ENCODE data around the gene GPR161. TPM values are rescaled to one million over a fixed set of nuclear protein-coding genes. Genes with fewer than 3 reads are reported as not detected.

The GPR161 gene
- total RNA-seq, 1 donor from 2014 or later, result 21.9 TPM

DNA sequence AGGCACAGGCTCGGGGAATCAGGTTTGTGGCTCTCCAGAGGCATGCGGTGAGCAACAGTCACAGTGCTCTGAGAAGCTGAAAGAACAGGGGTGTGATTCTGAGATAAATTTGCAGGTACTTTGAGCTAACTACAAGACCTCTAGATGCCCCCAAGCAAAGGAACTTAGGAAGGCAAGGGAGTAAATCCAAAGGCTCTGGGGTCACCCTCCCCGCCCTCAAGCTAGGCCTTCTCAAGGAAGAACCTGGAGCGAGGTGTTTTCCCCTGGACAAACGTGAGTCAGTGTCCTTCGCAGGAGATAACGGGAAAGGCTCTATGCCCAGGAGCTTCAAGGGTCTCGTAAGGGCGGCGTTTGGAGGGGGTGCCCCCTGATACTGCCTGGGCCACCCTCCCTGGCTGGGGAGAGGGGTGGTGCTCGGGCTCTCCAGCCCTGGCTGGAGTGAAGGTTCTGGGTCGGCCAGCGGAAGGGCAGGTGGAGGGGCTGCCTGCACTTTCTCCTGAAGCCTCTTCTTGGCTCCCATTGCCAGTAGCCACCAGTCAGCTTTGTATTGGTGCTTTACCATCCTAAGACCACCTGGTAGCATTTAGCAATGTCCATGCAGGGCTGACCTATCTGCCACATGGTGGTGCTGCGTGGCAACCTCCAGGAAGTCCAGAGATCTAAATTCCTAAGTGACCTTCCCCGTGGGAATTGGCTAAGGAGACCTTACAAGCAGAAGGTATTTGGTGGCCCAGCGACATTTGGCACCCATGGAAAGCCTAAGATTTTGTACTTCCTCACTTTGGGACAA is 44.0 kb downstream of the GPR161 start:
- H3K36me3 ChIP-seq (ENCODE audit: insufficient read depth, low read length), result no peaks in the 10 kb centered on the region
- peaks cover 3% of the 10 kb centered on the region for H3K4me1 Mint-ChIP-seq (ENCODE audit: low read depth, unreplicated experiment)
- peaks cover 19% of the 10 kb centered on the region for H3K36me3 Mint-ChIP-seq (ENCODE audit: low read depth, unreplicated experiment)
- H3K27me3 ChIP-seq (ENCODE audit: insufficient read depth, low read length), result no peaks in the 10 kb centered on the region
- H3K9me3 ChIP-seq (ENCODE audit: insufficient read depth, low read depth, low read length), result no peaks in the 10 kb centered on the region
- H2AFZ ChIP-seq (ENCODE audit: low read depth, low read length), result no peak overlapping the region
- no peaks in the 10 kb centered on the region for H3K79me2 ChIP-seq (ENCODE audit: insufficient read depth, low read length)
- H3K4me1 ChIP-seq (ENCODE audit: insufficient read depth, low read length), result no peaks in the 10 kb centered on the region
- no peak overlapping the region for H3K9ac ChIP-seq (ENCODE audit: low read length)
- H3K9me3 Mint-ChIP-seq (ENCODE audit: unreplicated experiment), result no peaks in the 10 kb centered on the region
- no peak for FAIRE-seq
- no peak overlapping the region for H3K27ac Mint-ChIP-seq (ENCODE audit: unreplicated experiment)
- TF ChIP-seq EZH2 (IDR thresholded peaks at IDR 0.05; ENCODE audit: insufficient read depth, low read length), result no peak
- TF ChIP-seq, protein P1, sequence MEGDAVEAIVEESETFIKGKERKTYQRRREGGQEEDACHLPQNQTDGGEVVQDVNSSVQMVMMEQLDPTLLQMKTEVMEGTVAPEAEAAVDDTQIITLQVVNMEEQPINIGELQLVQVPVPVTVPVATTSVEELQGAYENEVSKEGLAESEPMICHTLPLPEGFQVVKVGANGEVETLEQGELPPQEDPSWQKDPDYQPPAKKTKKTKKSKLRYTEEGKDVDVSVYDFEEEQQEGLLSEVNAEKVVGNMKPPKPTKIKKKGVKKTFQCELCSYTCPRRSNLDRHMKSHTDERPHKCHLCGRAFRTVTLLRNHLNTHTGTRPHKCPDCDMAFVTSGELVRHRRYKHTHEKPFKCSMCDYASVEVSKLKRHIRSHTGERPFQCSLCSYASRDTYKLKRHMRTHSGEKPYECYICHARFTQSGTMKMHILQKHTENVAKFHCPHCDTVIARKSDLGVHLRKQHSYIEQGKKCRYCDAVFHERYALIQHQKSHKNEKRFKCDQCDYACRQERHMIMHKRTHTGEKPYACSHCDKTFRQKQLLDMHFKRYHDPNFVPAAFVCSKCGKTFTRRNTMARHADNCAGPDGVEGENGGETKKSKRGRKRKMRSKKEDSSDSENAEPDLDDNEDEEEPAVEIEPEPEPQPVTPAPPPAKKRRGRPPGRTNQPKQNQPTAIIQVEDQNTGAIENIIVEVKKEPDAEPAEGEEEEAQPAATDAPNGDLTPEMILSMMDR (IDR thresholded peaks at IDR 0.05; ENCODE audit: insufficient read depth, low read depth, low read length), result no peak
- no peaks in the 10 kb centered on the region for H4K20me1 ChIP-seq (ENCODE audit: insufficient read depth, low read length)
- no peak for DNase-seq (ENCODE audit: low read depth)
- no peak overlapping the region for H3K4me2 ChIP-seq (ENCODE audit: low read length)
- no peak overlapping the region for H3K4me3 Mint-ChIP-seq (ENCODE audit: unreplicated experiment)
- H3K4me3 ChIP-seq (ENCODE audit: insufficient read depth, low read depth, low read length), result no peak overlapping the region
- H3K27me3 Mint-ChIP-seq (ENCODE audit: low read depth, unreplicated experiment), result no peaks in the 10 kb centered on the region
- no peak overlapping the region for H3K27ac ChIP-seq (ENCODE audit: low read depth, low read length)

GRCh38 chr1:168091720-168092550 is 44.8 kb downstream of the GPR161 start:
- Mint-ChIP-seq H3K27ac (ENCODE audit: unreplicated experiment) (no peak overlapping the region), H3K4me1 (ENCODE audit: low read depth, unreplicated experiment) (peaks cover 3% of the 10 kb centered on the region), H3K36me3 (ENCODE audit: low read depth, unreplicated experiment) (peaks cover 21% of the 10 kb centered on the region), H3K9me3 (ENCODE audit: unreplicated experiment) (no peaks in the 10 kb centered on the region), H3K27me3 (ENCODE audit: low read depth, unreplicated experiment) (no peaks in the 10 kb centered on the region), H3K4me3 (ENCODE audit: unreplicated experiment) (no peak overlapping the region)
- Histone ChIP-seq H2AFZ (ENCODE audit: low read depth, low read length) (no peak overlapping the region), H3K27me3 (ENCODE audit: insufficient read depth, low read length) (no peaks in the 10 kb centered on the region), H3K36me3 (ENCODE audit: insufficient read depth, low read length) (no peaks in the 10 kb centered on the region), H4K20me1 (ENCODE audit: insufficient read depth, low read length) (no peaks in the 10 kb centered on the region), H3K9me3 (ENCODE audit: insufficient read depth, low read depth, low read length) (no peaks in the 10 kb centered on the region), H3K27ac (ENCODE audit: low read depth, low read length) (no peak overlapping the region), H3K9ac (ENCODE audit: low read length) (no peak overlapping the region), H3K4me2 (ENCODE audit: low read length) (no peak overlapping the region), H3K79me2 (ENCODE audit: insufficient read depth, low read length) (no peaks in the 10 kb centered on the region), H3K4me3 (ENCODE audit: insufficient read depth, low read depth, low read length) (no peak overlapping the region), H3K4me1 (ENCODE audit: insufficient read depth, low read length) (no peaks in the 10 kb centered on the region)
- no peak for FAIRE-seq
- TF ChIP-seq EZH2 (IDR thresholded peaks at IDR 0.05; ENCODE audit: insufficient read depth, low read length), result no peak
- TF ChIP-seq, protein P1 (IDR thresholded peaks at IDR 0.05; ENCODE audit: insufficient read depth, low read depth, low read length), result no peak
- no peak for DNase-seq (ENCODE audit: low read depth)

Data from astrocyte (in vitro differentiated cells and primary cell).